ENCODE data around the gene SLF2. TPM values are rescaled to one million over a fixed set of nuclear protein-coding genes. Genes with fewer than 3 reads are reported as not detected.

The SLF2 gene
- total RNA-seq, 1 donor from 2014 or later: 3.1 TPM

- Histone ChIP-seq H3K36me3 (peaks cover 50 to 52% of the 10 kb centered on the region in 2 donors), H3K27me3 (no peaks in the 10 kb centered on the region), H3K4me1 (peaks cover 16 to 19% of the 10 kb centered on the region in 2 donors), H3K4me3 (no peak overlapping the region), H3K9me3 (no peaks in the 10 kb centered on the region), H3K27ac (no peak overlapping the region)
- DNase-seq (ENCODE audit: low spot score in 2 of 2): no peak
- intact Hi-C loops (cut with DNase I): loop anchor here (10.0 kb wide), 1 partner anchor 1639 kb away; the partner anchor contains the start of gene TRIM8
- no peak for TF ChIP-seq CTCF (IDR thresholded peaks at IDR 0.05)
These were observed 92.6 kb downstream of the SLF2 start for GRCh38 chr10:101005361-101005760.

- Histone ChIP-seq H3K36me3 (peaks cover 50 to 52% of the 10 kb centered on the region in 2 donors), H3K27ac (no peak overlapping the region), H3K9me3 (no peaks in the 10 kb centered on the region), H3K27me3 (no peaks in the 10 kb centered on the region), H3K4me1 (peaks cover 14 to 16% of the 10 kb centered on the region in 2 donors), H3K4me3 (no peak overlapping the region)
- DNase-seq (ENCODE audit: low spot score in 2 of 2): no peak
- no peak for TF ChIP-seq CTCF (IDR thresholded peaks at IDR 0.05)
- intact Hi-C loops (cut with DNase I): loop anchor here (10.0 kb wide), 1 partner anchor 1639 kb away; the partner anchor contains the start of gene TRIM8
These were observed 93.3 kb downstream of the SLF2 start for GRCh38 chr10:101005869-101006567.

GRCh38 chr10:101006593-101007098 is 93.9 kb downstream of the SLF2 start:
- no peak overlapping the region for H3K4me3 ChIP-seq
- H3K27ac ChIP-seq: no peak overlapping the region
- DNase-seq (ENCODE audit: low spot score in 2 of 2): no peak
- H3K9me3 ChIP-seq: no peaks in the 10 kb centered on the region
- no peak for TF ChIP-seq CTCF (IDR thresholded peaks at IDR 0.05)
- no peaks in the 10 kb centered on the region for H3K27me3 ChIP-seq
- intact Hi-C loops (cut with DNase I): loop anchor here (10.0 kb wide), 1 partner anchor 1638 kb away; the partner anchor contains the start of gene TRIM8
- peaks cover 50 to 52% of the 10 kb centered on the region in 2 donors for H3K36me3 ChIP-seq
- H3K4me1 ChIP-seq: peaks cover 11 to 14% of the 10 kb centered on the region in 2 donors

GRCh38 chr10:101007099-101007711 is 94.4 kb downstream of the SLF2 start:
- Histone ChIP-seq H3K4me3 (no peak overlapping the region), H3K27ac (peak overlapping the region; percentile 39 to 53), H3K27me3 (no peaks in the 10 kb centered on the region), H3K9me3 (no peaks in the 10 kb centered on the region), H3K36me3 (peaks cover 50 to 52% of the 10 kb centered on the region in 2 donors), H3K4me1 (peaks cover 5 to 9% of the 10 kb centered on the region in 2 donors)
- intact Hi-C loops (cut with DNase I): loop anchor here (10.0 kb wide), 1 partner anchor 1638 kb away; the partner anchor contains the start of gene TRIM8
- DNase-seq (ENCODE audit: low spot score in 2 of 2): no peak
- no peak for TF ChIP-seq CTCF (IDR thresholded peaks at IDR 0.05)

GRCh38 chr10:101007915-101008822 is 95.4 kb downstream of the SLF2 start:
- no peak overlapping the region for H3K4me3 ChIP-seq
- no peaks in the 10 kb centered on the region for H3K27me3 ChIP-seq
- peak overlapping the region; percentile 41 to 45 for H3K27ac ChIP-seq
- H3K9me3 ChIP-seq: no peaks in the 10 kb centered on the region
- TF ChIP-seq CTCF (IDR thresholded peaks at IDR 0.05): no peak
- DNase-seq (ENCODE audit: low spot score in 2 of 2): peak in 1 of 2 donors; percentile 61
- intact Hi-C loops (cut with DNase I): loop anchor here (10.0 kb wide), 1 partner anchor 1637 kb away; the partner anchor contains the start of gene TRIM8
- peaks cover 42 to 44% of the 10 kb centered on the region in 2 donors for H3K36me3 ChIP-seq
- peaks cover 8% of the 10 kb centered on the region in 2 donors for H3K4me1 ChIP-seq
